GM06990 (cell line): ENCODE results near the gene LAMC1.

Source experiments
- DNase-seq: peaks from one replicate; pipeline ENCODE4 v3.0.0-alpha.2; 2011; ENCODE audit not compliant: insufficient read length; ENCODE audit errors: extremely low read depth
- H3K27me3 ChIP-seq: replicated peaks from 2 replicates; pipeline ENCODE4 v1.6.0; 2011; ENCODE audit warnings: low read length; ENCODE audit not compliant: control insufficient read depth, insufficient read depth
- H3K36me3 ChIP-seq: 2 replicates; pipeline ENCODE4 v1.5.1; 2011; ENCODE audit warnings: low read length; ENCODE audit not compliant: control insufficient read depth, insufficient read depth
- H3K4me3 ChIP-seq: replicated peaks from 2 replicates; pipeline ENCODE4 v1.5.1; 2011; ENCODE audit warnings: low read depth, mild to moderate bottlenecking, control low read depth, low read length
- CTCF ChIP-seq: IDR thresholded peaks from 2 replicates; pipeline ENCODE4 v1.5.1; 2011; ENCODE audit warnings: low read length, control low read depth, mild to moderate bottlenecking, inconsistent platforms; ENCODE audit not compliant: insufficient read depth, poor library complexity, severe bottlenecking

The LAMC1 gene

GRCh38 chr1:183073320-183073719, 50.1 kb downstream of the LAMC1 start:
- H3K36me3 ChIP-seq, result no peaks in the 10 kb centered on the region
- DNase-seq, result no peak
- TF ChIP-seq CTCF, result no peak

GRCh38 chr1:183074215-183074614, 51.0 kb downstream of the LAMC1 start:
- H3K27me3 ChIP-seq, result no peaks in the 10 kb centered on the region
- no peaks in the 10 kb centered on the region for H3K36me3 ChIP-seq
- H3K4me3 ChIP-seq, result no peak overlapping the region
- no peak for DNase-seq
- no peak for TF ChIP-seq CTCF

More at GRCh38 chr1:183073320-183073719, 50.1 kb downstream of the LAMC1 start:
- no peak overlapping the region for H3K4me3 ChIP-seq
- H3K27me3 ChIP-seq, result no peaks in the 10 kb centered on the region

- no peak for DNase-seq
- H3K27me3 ChIP-seq, result no peaks in the 10 kb centered on the region
- no peak overlapping the region for H3K4me3 ChIP-seq
- no peak for TF ChIP-seq CTCF
- H3K36me3 ChIP-seq, result no peaks in the 10 kb centered on the region
These were observed 52.6 kb downstream of the LAMC1 start for GRCh38 chr1:183075861-183076260.

- no peak for TF ChIP-seq CTCF
- no peaks in the 10 kb centered on the region for H3K36me3 ChIP-seq
- no peaks in the 10 kb centered on the region for H3K27me3 ChIP-seq
- DNase-seq, result no peak
- H3K4me3 ChIP-seq, result no peak overlapping the region
These were observed 53.9 kb downstream of the LAMC1 start for GRCh38 chr1:183077097-183077496.

GRCh38 chr1:183079712-183080388, 56.6 kb downstream of the LAMC1 start:
- H3K27me3 ChIP-seq, result no peaks in the 10 kb centered on the region
- H3K36me3 ChIP-seq, result no peaks in the 10 kb centered on the region
- no peak overlapping the region for H3K4me3 ChIP-seq
- no peak for DNase-seq
- no peak for TF ChIP-seq CTCF

GRCh38 chr1:183080406-183080805, 57.2 kb downstream of the LAMC1 start:
- no peak for TF ChIP-seq CTCF
- no peaks in the 10 kb centered on the region for H3K36me3 ChIP-seq
- H3K4me3 ChIP-seq, result no peak overlapping the region
- DNase-seq, result no peak
- no peaks in the 10 kb centered on the region for H3K27me3 ChIP-seq
